Measurements from ENCODE around the gene SPATS2. TPM values are rescaled to one million over a fixed set of nuclear protein-coding genes. Genes with fewer than 3 reads are reported as not detected.

SPATS2 gene
- 30.1 to 37.0 TPM (median 36.5 TPM) in 5 replicates for total RNA-seq (2022; extraction: Qiagen RNA extraction)

GRCh38 chr12:49367381-49368239, at the start of gene SPATS2:
TSS of gene SPATS2 (plus strand) at chr12:49367462. CDS start at chr12:49461013, 93,551 bp downstream.

GRCh38 chr12:49322708-49323523, 44.3 kb upstream of the SPATS2 start, which contains the start of gene TROAP:
TSS of gene TROAP (plus strand) at chr12:49323255. CDS start at chr12:49323609, 354 bp downstream.

GRCh38 chr12:49336645-49337584, 30.3 kb upstream of the SPATS2 start, which contains the start of gene C1QL4:
TSS of gene C1QL4 (minus strand) at chr12:49337188. CDS start at chr12:49336477, 711 bp downstream.

DNA sequence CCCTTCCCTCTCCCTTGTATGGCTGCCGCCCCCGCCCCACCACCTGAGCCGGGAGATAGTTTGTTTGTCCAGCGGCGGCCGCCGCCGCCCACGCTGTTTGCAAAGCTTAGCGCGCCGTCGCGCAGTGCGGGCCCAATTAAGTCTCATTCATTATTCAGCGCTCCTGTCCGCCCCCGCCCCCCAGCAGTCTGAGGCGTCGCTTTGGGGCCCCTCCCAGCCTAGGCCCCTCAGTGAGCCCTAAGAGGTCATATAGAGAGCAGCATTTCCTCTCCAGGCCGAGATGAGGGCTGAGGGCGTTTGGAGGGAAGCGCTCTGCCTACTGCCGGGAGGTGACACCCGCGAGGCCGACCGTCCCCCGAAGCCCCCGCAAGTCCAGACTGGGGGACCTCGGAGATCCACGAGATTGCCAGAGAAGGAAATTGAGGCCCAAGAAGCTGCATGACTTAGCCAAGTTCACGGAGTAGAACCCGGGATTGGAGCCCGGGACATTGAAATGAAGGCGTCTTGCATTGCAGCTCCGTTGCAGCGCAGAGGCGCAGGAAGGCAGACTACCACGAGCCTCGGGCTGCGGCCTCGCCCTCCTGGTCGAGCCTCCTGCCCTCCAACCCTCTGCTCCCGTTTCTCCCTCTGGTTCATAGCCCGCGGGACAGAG, 20.5 kb upstream of the SPATS2 start, which contains the start of gene DNAJC22:
DNAJC22 (plus strand) TSS at position 230 of the 652 bp plus-strand sequence. CDS start 1,985 bp downstream, outside the sequence.

DNA sequence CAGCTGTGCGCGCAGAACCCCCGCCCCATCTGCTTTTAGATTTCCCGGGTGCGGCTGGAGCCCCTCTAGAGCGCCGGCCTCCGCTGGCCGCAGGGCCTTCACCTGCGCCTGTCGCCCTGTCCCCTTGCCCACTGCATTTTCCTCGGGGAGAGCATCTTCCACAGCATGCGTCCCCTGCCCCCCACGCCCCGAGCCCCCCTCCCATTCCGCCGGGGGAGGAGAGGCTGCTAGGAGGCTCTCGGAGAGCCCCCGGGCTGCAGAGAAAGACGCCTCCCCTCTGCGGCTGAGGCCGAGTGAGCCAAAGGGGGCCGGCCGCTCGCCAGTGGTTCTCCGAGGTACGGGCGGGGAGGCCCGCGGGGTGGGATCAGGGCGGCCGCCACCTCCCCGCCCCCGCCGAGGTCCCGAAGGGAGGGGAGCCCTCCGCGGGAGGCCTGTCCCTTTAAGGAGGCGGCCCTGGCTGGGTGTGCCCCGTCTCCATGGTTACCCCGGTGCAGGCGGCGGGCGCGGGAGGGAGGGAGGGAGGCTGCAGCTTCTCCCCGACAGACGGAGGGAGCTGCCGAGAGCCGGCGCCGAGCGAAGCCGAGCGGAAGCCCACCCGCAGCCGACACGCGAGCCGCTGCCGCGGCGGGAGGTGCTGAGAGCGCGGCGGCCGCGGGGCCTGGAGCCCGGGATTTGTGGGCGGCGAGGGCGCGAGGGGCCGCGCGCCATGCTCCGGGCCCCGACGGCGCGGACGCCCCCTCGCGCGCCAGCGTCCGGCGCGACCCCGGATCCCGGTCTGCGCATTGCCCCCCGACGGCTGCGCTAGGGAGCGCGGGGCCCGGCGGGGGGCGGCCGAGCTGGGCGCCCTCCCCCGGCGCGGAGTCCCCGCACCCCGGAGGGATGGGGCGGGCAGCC, 171.5 kb downstream of the SPATS2 start, which contains the start of gene KCNH3:
KCNH3 (plus strand) TSS at position 521 of the 894 bp plus-strand sequence. CDS start 387 bp downstream, outside the sequence.

GRCh38 chr12:49567611-49568441, 200.6 kb downstream of the SPATS2 start, which contains the start of gene MCRS1:
TSS of gene MCRS1 (minus strand) at chr12:49568142. CDS start at chr12:49566731, 1,411 bp downstream.

Other genes starting within 250 kb of the SPATS2 start
- gene TUBA1B, start 236.1 kb upstream of the SPATS2 start, total RNA-seq (2022; extraction: Qiagen RNA extraction), result 2,131 to 2,545 TPM (median 2,326 TPM) in 5 replicates
- 197 to 241 TPM (median 217 TPM) in 5 replicates for gene TUBA1A, start 178.4 kb upstream of the SPATS2 start, total RNA-seq (2022; extraction: Qiagen RNA extraction)
- gene TUBA1C, start 102.4 kb upstream of the SPATS2 start, total RNA-seq (2022; extraction: Qiagen RNA extraction), result 1,458 to 1,816 TPM (median 1,593 TPM) in 5 replicates
- 1.2 to 2.2 TPM (median 1.6 TPM) in 5 replicates for gene PRPH, start 72.3 kb upstream of the SPATS2 start, total RNA-seq (2022; extraction: Qiagen RNA extraction)
- gene TROAP, start 44.2 kb upstream of the SPATS2 start, total RNA-seq (2022; extraction: Qiagen RNA extraction), result 74.5 to 93.0 TPM (median 77.9 TPM) in 5 replicates
- gene C1QL4, start 30.3 kb upstream of the SPATS2 start, total RNA-seq (2022; extraction: Qiagen RNA extraction), result 5.1 to 7.5 TPM (median 6.3 TPM) in 5 replicates
- gene DNAJC22, start 20.6 kb upstream of the SPATS2 start, total RNA-seq (2022; extraction: Qiagen RNA extraction), result 18.9 to 22.9 TPM (median 22.1 TPM) in 5 replicates
- gene KCNH3, start 171.6 kb downstream of the SPATS2 start, total RNA-seq (2022; extraction: Qiagen RNA extraction), result 1.2 to 2.2 TPM (median 2.1 TPM) in 5 replicates
- 57.2 to 65.1 TPM (median 64.3 TPM) in 5 replicates for gene MCRS1, start 200.7 kb downstream of the SPATS2 start, total RNA-seq (2022; extraction: Qiagen RNA extraction)
- gene FAM186B, start 238.2 kb downstream of the SPATS2 start, total RNA-seq (2022; extraction: Qiagen RNA extraction), result 0.07 to 0.16 TPM (median 0.12 TPM) in 4 of 5 replicates, not detected in the other

All from A549 treated with dexamethasone at 1 μM for 4 hours (cell line).